Lung (tissue), 12 donors: Measurements from ENCODE around the gene LRRC8C. TPM values are rescaled to one million over a fixed set of nuclear protein-coding genes. Genes with fewer than 3 reads are reported as not detected.

Source experiments
- ATAC-seq: fragments of 200-7000 bp; cut with Tn5 transposase; one replicate; pipeline ENCODE4 v1.9.1; 2020; ENCODE audit warnings: moderate number of reproducible peaks; ENCODE audit not compliant: insufficient read depth, low FRiP score
- DNase-seq, 3 donors: peaks; one replicate each; pipeline ENCODE4 v3.0.0-alpha.2; 2013 to 2017
- H3K27ac ChIP-seq, 2 donors: one replicate each; pipeline ENCODE4 v1.5.1; 2013; ENCODE audit warnings: mild to moderate bottlenecking in 2 of 2, moderate library complexity in 2 of 2, control low read depth in 1 of 2, inconsistent platforms in 1 of 2, low read depth in 1 of 2, low read length in 1 of 2
- H3K27me3 ChIP-seq, 3 donors: one replicate each; pipeline ENCODE4 v1.5.1; 2013; ENCODE audit warnings: low read length in 2 of 3; ENCODE audit not compliant: control insufficient read depth in 3 of 3, insufficient read depth in 3 of 3
- H3K36me3 ChIP-seq, 4 donors: one replicate each; pipeline ENCODE4 v1.5.1; 2013; ENCODE audit warnings: low read length in 4 of 4, mild to moderate bottlenecking in 1 of 4, moderate library complexity in 1 of 4; ENCODE audit not compliant: control insufficient read depth in 4 of 4, insufficient read depth in 4 of 4
- H3K4me1 ChIP-seq, 5 donors: one replicate each; pipeline ENCODE4 v1.5.1; 2013; ENCODE audit warnings: low read length in 5 of 5, mild to moderate bottlenecking in 2 of 5, moderate library complexity in 1 of 5; ENCODE audit not compliant: control insufficient read depth in 5 of 5, insufficient read depth in 5 of 5
- H3K4me3 ChIP-seq: one replicate; pipeline ENCODE4 v1.5.1; 2013; ENCODE audit warnings: mild to moderate bottlenecking, control low read depth, moderate library complexity
- H3K9ac ChIP-seq, 2 donors: one replicate each; pipeline ENCODE4 v1.5.1; 2013; ENCODE audit warnings: low read length in 2 of 2, control low read depth in 1 of 2; ENCODE audit not compliant: insufficient read depth in 1 of 2
- H3K9me3 ChIP-seq, 4 donors: one replicate each; pipeline ENCODE4 v1.5.1; 2013; ENCODE audit warnings: low read length in 3 of 4, mild to moderate bottlenecking in 1 of 4, moderate library complexity in 1 of 4; ENCODE audit not compliant: control insufficient read depth in 4 of 4, insufficient read depth in 3 of 4
- WGBS, 2 donors: extraction: QIAGEN DNeasy Blood & Tissue Kit; methylation state at CpG; one replicate each; pipeline ENCODE4 v1.1.7; 2013; 5-methylcytosine and 5-hydroxymethylcytosine counted together
- polyA plus RNA-seq, 2 donors: library from polyadenylated mRNA; stranded (reverse); fragments of 200-250 nt; gene quantifications; one replicate each; pipeline ENCODE4 v1.2.1, GENCODE V29; 2013
- total RNA-seq, 2 donors: library from RNA; depleted of rRNA in 1 of 2; stranded (reverse); fragments of >200 nt in 1 of 2; gene quantifications; one replicate each; pipeline ENCODE4 v1.2.1, GENCODE V29; 2014 to 2021
- TF ChIP-seq, protein P1 (sequence below): IDR thresholded peaks from 2 replicates; pipeline ENCODE4 v1.5.1; 2012; ENCODE audit warnings: mild to moderate bottlenecking; ENCODE audit errors: control extremely low read depth, extremely low read depth
- donor health status: control.
- donor health status: control.
- donor health status: Bipolar disorder and iron deficiency.
- donor health status: healthy.
- donor health status: DM: yes; HTN: yes; CAD: no.

The LRRC8C gene
- total and polyA plus RNA-seq, 4 donors = 3.3 to 11.7 (median 6.9) TPM

GRCh38 chr1:89610457-89611011 lies 22.4 kb upstream of the LRRC8C start:
- Histone ChIP-seq H3K9ac (no peak overlapping the region), H3K27me3 (no peaks in the 10 kb centered on the region), H3K9me3 (no peaks in the 10 kb centered on the region), H3K4me3 (no peak overlapping the region), H3K36me3 (no peaks in the 10 kb centered on the region), H3K27ac (no peak overlapping the region), H3K4me1 (peaks cover 0 to 4% (median 0%) of the 10 kb centered on the region in 5 donors)
- 87 to 95% methylated on average over 15 of the region's 15 CpGs for WGBS, 2 donors
- TF ChIP-seq, protein P1, sequence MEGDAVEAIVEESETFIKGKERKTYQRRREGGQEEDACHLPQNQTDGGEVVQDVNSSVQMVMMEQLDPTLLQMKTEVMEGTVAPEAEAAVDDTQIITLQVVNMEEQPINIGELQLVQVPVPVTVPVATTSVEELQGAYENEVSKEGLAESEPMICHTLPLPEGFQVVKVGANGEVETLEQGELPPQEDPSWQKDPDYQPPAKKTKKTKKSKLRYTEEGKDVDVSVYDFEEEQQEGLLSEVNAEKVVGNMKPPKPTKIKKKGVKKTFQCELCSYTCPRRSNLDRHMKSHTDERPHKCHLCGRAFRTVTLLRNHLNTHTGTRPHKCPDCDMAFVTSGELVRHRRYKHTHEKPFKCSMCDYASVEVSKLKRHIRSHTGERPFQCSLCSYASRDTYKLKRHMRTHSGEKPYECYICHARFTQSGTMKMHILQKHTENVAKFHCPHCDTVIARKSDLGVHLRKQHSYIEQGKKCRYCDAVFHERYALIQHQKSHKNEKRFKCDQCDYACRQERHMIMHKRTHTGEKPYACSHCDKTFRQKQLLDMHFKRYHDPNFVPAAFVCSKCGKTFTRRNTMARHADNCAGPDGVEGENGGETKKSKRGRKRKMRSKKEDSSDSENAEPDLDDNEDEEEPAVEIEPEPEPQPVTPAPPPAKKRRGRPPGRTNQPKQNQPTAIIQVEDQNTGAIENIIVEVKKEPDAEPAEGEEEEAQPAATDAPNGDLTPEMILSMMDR = no peak
- ATAC-seq = no peak
- DNase-seq = no peak

- Histone ChIP-seq H3K36me3 (no peaks in the 10 kb centered on the region), H3K9me3 (no peaks in the 10 kb centered on the region), H3K9ac (no peak overlapping the region), H3K4me1 (peaks cover 0 to 14% (median 0%) of the 10 kb centered on the region in 5 donors), H3K27ac (no peak overlapping the region), H3K27me3 (no peaks in the 10 kb centered on the region), H3K4me3 (no peak overlapping the region)
- DNase-seq = no peak
- TF ChIP-seq, protein P1 = no peak
- WGBS, 2 donors = 79 to 89% methylated on average over 1 of the region's 1 CpG
- ATAC-seq = no peak
These were observed 21.2 kb upstream of the LRRC8C start for GRCh38 chr1:89611721-89612120.

GRCh38 chr1:89613928-89614327 lies 19.0 kb upstream of the LRRC8C start:
- H3K9me3 ChIP-seq = no peaks in the 10 kb centered on the region
- TF ChIP-seq, protein P1 = no peak
- H3K27me3 ChIP-seq = no peaks in the 10 kb centered on the region
- no peak overlapping the region for H3K4me3 ChIP-seq
- peaks cover 0 to 19% (median 0%) of the 10 kb centered on the region in 5 donors for H3K4me1 ChIP-seq
- ATAC-seq (no peak), DNase-seq (no peak)
- no peaks in the 10 kb centered on the region for H3K36me3 ChIP-seq
- 91 to 92% methylated on average over 7 of the region's 7 CpGs for WGBS, 2 donors
- no peak overlapping the region for H3K27ac ChIP-seq
- H3K9ac ChIP-seq = no peak overlapping the region
